GM19463 (cell line): Measurements from ENCODE around the gene TRAF3.

Experiments
- ATAC-seq: cut with Tn5 transposase; IDR thresholded peaks from one replicate; pipeline ENCODE4 v1.9.1; 2021; ENCODE audit warnings: mild to moderate bottlenecking, moderate library complexity; ENCODE audit not compliant: unreplicated experiment

TRAF3 gene

DNA sequence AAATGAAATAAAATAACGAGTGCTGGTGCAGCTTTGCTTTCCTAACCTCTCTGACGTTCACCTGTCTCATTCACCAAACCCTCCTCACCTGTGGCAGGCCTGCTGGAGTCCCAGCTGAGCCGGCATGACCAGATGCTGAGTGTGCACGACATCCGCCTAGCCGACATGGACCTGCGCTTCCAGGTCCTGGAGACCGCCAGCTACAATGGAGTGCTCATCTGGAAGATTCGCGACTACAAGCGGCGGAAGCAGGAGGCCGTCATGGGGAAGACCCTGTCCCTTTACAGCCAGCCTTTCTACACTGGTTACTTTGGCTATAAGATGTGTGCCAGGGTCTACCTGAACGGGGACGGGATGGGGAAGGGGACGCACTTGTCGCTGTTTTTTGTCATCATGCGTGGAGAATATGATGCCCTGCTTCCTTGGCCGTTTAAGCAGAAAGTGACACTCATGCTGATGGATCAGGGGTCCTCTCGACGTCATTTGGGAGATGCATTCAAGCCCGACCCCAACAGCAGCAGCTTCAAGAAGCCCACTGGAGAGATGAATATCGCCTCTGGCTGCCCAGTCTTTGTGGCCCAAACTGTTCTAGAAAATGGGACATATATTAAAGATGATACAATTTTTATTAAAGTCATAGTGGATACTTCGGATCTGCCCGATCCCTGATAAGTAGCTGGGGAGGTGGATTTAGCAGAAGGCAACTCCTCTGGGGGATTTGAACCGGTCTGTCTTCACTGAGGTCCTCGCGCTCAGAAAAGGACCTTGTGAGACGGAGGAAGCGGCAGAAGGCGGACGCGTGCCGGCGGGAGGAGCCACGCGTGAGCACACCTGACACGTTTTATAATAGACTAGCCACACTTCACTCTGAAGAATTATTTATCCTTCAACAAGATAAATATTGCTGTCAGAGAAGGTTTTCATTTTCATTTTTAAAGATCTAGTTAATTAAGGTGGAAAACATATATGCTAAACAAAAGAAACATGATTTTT lies 128.2 kb downstream of the TRAF3 start:
- ATAC-seq, result no peak

DNA sequence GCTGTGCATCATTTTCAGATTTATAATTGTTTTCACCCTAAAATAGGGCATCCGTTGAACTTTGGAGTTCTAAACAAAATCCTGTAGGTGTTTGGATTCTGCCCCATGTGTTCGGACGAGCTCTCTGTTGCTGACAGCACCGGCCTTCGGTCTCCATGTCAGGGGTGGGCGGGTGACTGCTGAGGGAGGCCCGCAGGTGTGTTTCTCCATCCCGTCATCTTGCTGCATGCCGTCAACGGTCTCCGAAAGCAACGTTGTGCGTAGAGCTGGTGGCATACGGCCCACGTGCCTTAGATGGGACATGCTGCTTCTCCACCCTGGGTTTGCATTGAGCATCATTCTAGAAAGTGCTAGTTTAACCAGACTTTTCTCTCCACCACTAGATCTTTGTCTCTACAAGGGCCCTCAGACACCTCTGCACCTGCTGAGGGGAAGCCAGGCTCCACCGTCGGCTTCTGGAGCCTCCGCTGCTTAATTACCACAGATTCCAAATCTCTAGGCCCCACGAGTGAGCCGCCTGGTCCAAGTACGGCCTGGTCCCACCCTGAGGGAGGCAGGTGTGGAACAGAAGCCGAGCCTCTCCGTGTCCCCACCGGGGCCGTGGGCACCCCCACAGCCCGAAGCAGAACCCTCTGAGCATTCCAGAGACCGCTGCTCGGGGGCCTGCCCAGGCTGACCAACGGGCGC lies 129.5 kb downstream of the TRAF3 start:
- ATAC-seq, result no peak

DNA sequence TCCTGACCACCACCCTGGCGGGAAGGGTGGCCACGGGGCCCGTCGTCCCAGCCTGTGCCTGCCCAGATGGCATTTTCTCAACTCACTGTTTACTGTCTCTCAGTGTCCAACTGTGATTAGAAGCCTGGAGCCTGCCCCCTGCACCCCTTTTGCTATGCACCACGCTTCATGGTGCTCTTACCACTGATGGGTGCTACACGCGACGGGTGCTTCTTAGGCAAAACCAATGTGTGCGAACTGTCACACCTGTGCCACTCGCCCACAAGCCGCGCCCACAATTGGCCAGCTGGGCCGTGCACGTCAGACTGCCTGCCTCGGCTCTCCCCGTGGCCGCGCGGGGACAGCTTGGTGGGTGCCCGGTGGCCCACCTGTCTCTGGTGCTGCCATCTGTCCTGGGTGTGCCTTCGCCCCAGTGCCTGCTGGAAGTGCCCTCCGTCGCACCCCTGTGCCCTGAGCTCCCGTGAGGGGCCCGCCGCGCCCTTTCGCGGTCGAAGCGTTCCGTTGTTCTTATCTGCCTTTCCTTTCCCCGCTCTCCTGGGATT lies 130.1 kb downstream of the TRAF3 start:
- ATAC-seq, result no peak

DNA sequence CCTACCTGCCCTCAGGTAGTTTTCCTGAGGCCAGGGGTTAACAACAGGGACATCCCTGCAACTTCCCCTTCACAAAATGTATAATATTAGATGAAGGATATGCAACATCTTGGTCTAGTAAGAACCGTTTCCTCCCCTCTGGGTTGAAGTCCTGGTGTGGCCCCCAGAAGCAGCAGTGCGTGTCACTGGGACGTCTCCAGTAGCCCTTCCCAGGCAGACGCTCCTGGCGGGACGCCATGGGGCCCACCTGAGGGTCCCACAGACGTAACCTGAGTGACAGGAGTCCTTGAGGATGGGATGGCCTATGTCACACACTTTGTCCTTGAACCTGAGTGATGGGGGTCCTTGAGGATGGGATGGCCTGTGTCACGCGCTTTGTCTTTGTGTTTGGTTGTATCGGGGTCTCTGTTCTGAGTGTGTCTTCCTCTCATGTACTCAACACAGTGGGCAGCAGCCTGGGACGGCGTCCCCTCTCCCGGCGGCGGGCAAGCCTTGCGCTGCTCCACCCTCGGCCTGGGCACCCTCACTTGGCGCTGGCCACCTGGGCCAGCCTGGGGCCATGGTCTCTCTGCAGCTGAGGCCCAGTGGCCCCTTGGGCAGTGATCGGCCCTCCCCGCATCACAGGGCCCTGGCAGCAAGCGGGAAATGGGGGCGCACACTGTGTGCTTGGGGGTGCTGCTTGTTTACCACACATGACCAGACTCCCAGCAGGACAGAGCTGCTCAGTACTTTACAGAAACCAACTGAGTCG lies 130.9 kb downstream of the TRAF3 start:
- ATAC-seq, result no peak

DNA sequence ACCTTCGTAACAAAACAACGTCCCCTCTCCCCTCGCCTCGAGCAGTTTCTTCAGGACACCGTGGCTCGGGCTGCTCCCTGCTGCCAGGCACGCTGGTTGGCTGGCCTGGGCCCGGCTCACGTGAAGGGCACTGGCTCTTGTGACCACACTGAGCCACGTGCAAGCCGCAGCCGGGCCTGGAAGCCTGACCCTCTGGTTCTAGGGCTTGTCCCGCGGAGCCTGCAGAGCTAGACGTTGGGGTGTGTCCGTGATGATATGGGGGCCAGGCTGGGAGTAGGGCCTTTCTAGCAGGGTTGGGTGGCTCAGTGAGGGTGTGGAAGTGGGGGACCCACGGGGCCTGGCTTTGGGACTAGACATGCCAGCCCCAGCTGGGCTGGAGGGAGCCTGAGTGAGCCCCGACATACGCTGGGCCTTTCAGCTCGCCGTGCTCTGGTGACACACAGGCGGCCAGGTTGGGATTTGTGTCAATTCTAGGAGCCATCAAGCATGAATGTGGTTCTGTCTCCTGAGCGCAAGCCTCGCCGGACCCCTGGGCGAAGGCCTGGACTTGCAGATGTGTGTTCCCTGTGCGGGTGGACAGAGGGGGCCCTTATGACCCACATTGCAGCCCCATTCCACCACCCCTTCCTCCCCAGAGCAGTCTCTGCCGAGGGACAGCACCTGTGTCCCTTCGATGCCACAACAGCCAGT lies 131.7 kb downstream of the TRAF3 start:
- no peak for ATAC-seq

DNA sequence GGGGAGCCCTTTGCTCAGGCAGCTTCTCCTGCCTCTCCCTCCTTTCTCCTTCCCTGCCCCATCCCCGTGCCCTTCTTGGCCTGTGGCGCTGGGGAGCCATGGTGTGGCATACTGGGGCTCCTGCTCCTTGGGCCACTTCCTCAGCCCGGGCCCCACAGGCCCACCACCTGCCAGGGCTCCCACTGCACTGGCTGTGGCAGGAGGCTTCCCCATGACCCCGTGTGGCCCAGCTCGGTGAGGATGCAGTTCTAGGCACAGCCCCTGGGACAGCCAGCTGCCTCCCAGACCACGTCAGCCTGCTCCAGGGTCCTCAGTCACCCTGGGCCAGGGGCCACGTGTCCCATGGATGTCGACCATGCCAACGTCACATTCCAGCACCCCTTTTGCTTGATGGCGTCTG lies 132.2 kb downstream of the TRAF3 start:
- no peak for ATAC-seq

DNA sequence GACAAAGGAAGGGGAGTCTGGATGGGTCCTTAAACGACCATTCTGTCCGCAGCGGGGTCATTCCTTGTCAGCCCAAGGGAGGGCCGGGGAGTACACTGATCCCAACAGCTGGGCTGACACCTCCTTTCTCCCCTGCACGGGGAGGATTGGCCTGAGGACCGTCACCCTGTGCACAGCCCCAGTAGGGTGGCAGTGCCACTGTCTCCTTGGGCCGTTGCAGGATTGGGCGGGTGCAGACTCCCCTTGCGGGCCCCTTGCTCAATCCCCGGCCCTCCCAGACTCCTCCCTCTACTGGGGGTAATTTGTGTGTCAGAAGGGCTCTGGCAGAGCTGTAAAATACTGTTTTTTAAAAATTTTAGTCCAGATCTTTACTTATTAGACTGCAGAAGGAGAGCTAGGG lies 132.7 kb downstream of the TRAF3 start:
- no peak for ATAC-seq

DNA sequence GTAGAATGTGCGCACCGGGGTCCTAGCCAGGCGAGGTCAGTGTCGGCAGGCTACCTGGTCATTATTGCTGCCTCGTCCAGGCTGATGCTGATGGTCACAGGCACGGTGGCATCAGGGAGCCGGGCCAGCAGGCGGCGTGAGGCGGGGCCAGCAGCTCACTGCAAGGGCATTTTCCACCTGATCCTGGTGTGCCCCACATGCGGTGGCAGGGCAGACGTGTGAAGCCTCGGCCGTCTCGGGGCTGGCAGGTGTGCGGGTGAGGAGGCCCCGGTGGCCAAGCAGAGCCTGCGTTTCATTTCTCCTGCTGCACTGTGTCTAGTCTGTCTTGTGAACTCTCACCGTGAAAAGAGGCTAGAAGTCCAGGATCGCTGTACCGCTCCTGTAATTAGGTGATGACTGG lies 133.2 kb downstream of the TRAF3 start:
- no peak for ATAC-seq

DNA sequence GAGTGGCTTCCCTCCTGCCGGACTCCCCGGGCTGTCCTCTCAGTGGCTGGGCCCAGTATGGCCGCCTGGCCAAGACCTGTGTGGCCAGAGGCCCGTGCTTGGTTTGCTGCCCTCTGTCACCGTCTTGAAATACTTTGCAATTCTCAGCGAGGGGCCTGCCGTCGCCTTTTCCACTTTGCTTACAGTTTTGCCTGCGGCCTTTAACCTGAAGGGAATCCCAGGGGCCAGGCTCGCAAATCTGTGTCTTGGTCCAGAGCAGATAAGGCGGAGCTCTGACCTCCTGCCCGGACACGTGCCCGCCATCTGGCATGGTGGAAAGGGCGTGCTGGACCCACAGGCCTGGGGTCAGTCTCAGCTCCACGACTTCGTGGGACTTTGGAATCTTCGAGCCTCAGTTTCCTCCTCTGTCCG lies 134.3 kb downstream of the TRAF3 start:
- ATAC-seq, result no peak

DNA sequence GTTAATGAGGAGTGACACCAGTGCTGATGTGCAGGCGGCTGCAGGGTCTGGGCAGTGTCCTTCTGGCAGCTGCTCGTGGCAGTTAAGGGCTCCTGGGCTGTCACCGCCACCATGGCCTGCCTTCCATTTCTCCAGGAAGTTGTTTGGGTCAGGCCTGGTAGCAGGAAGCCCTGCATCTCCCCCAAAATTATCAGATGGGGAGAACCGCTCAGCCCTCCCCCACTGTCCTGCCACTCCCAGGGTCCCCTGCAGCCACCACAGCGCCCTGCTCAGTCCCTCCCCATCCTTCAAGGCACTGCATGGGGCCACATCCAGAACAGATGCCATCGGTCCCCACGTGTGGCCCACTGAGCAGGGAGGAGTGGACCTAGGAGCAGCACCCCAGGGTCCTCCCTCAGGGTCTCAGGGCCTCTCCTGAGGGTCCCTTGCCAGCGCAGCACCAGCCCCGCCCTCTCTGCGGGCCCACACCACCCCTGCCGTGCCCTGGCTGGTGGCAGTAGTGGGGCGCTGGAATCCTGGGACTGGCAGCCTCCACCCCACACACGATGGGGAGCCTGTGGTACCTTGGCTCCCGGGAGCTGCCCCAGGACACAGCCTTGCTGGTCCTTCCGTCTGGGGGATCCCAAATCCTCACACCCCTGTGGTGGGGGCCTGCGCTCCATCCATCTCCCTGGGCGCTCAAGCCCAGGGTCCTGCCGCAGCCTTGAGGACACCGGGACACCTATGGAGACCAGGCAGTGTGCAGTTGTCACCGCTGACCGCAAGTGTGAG lies 134.9 kb downstream of the TRAF3 start:
- no peak for ATAC-seq

DNA sequence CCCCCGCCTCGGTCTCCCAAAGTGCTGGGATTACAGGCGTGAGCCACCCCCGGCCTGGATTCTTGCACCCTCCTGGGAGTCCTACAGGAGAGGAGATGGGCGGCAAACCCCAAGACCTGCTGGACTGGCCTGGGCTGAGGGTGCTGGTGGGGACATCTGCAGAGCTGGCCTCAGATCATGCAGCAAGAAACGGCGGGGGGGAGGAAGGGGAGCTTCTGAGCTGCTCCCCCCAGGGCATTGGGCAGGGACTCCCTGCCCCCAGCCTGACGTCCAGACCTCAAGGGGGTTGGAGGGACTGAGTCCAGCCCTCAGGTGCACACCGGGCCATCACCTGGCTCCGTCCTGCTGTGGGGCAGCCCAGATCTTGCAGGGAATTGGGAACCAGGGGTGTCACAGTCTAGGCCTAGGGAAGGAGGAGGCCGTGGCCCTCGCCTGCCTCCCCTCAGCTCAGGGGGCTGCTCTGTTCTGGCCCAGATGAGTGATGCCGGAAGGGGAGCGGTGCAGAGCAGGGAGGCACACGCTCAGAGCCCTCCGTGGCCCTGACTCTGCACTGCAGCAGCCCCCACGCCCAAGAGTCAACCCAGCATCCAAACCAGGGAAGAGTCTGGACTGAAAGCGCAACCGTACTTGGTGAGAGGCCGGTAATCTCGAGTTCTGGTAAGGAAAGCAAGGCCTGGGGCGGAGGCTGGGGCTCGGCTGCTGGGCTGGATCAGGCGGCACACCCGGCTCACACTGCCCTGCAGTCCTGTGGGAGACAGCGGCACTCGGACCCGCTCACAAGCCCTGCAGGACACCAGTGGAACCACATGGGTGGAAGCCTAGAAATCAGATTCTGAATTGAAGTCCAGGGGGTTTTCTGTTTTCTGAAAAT lies 136.3 kb downstream of the TRAF3 start:
- no peak for ATAC-seq

DNA sequence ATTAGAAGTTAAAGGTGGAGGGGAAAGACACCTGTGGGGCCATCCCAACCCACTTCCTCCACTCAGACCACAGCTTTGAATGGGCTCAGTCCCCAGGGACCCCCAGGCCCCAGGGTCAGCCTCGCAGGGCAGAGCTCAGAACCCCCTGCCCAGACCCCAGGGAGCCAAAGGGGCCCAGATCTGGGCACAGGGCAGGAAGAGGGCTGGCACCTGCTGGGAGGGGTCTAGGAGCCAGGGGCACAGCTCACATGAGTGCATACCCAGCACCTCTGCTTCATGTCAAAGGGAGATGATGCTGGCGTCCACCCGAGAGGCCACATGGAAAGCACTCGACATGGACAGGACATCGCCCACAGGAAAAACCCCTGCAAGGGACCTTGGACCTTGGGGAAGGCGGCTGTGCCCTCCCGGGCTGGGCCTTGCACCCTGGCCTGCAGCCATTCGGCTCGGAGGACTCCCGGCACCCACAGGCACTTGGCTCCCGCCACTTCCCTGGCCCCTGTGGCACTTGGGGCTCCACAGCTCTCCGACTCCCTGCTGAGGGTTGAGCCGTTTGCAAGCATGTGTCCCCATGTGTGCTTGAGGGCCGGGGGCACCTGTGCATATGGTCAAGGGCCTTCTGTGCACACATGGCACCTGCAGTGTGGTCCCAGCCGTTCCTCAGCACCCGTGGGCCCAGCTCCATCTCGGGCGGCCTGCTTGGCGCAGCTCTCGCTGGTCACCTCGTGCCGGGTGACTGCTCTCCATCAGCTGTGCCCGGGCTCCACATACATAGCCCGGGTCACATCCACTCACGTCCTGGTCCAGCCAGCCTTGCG lies 137.4 kb downstream of the TRAF3 start:
- no peak for ATAC-seq

DNA sequence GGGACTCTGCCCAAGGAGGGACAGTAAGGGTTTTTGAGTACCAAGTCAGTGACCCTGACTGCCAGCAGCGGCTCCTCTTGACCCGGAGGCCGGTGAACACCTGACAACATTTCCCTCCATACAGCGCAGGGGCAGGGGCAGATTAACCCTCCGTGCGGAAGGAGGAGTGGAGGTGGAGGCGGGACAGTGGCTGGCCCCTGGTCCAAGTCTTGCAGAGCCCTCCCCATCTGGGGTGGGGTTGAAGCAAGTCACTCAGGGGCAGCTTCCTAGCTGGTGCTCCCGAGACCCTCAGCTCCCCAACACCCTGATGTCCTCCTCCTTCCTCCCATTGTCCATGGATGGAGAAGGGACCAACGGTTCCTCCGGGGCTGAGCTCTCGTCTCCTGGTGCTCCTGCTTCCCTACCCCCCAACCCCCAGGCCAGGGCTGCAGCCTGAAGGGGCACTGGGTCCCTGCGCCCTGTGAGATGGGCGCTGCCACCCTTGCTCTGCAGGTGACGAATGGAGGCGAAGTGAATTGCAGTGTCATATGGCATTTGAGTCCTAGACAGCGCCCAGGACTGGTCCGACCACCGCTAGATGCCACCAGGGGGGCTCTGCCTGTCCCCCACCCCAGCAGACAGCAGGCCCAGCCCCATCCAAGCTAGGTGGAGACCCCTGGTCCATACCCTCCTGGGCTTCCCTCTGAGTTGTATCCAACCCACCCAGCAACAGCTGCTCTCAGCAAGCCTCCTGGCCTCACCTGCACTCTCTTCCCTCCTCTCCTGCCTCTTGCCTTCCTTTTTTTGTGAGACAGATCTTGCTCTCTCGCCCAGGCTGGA lies 138.3 kb downstream of the TRAF3 start:
- ATAC-seq, result no peak

DNA sequence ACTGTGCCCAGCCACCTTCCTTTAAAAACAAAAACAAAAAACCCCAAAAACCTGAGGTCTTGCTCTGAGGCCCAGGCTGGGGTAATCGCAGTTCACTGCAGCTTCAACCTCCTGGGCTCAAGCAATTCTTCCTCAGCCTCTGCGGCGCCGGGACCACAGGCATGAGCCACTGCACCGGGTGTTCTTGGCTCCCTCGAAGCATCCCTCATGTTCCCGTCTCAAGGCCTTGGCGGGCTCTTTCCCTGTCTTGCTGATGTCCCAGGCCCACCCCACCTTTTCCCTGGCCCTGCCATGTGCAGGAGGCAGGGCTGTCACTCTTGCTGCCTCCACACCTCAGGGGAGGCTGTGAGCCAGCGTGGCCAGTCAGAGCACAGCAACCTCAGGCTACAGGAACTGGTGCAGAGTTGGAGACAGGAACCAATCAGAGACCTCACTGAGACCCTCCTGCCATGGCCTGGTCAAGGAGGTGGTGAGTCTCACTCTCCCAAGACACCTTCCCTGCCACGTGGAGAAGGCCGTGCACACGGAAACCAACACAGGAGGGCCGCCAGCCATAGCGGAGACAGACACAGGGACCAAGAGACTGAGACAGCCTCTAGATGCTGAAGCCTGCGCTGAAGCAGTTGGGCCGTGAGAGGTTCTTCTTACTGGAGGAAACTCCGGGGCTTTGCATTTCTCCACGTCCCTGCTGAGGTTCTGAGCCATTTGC lies 139.3 kb downstream of the TRAF3 start:
- ATAC-seq, result no peak

DNA sequence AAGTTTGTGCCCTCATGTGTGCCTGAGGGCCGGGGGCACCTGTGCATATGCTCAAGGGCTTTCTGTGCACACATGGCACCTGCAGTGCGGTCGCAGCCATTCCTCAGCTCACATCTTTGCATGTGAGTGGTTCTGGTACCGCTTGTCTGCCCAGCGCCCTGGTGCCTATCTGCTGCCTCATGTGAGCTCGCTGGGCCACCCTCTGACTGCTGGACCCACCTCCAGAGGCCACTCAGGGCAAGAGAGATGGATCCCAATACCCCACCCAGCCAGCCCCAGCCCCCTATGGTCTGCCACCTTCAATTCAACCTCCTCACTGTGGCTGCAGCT lies 139.8 kb downstream of the TRAF3 start:
- ATAC-seq, result no peak

DNA sequence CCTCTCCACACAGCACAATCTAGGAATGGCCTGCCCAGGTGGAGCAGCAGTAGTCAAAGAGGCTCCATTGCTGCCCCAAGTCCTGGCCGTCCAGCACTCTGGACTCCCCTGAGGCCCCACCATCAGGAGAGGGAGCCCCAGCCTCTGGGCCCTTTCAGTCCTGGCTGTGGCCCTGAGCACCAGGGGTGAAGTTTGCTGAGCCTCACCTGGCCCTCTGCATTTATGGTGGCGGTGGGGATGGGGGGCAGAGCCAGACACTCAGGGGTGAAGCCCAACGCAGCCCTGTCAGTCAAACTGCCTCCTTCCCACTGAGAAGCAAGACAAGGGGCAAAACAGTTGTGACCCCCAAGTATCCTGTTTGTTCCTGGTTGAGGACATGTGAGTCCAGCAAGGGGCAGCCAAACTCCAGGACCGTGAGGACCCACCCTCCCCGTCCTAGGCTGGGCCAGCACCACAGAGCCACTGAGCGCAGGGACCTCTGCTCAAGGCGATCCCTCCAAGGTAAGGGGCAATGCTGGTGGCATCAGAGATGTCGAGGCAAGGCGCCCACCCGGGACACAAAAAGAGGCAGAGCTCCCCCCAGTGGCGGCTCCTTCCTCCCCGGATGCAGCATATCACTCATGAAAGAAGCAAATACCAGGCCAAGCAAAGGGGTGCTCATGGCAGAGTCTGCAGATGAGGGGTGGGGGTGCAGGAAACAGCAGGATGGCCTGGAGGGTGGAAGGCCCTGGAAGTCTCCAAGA lies 140.4 kb downstream of the TRAF3 start:
- ATAC-seq, result no peak
